Activated naive CD4-positive, alpha-beta T cell treated with anti-CD3 and anti-CD28 coated beads, Interleukin-2, amount 50 U/mL, for 16 hours (primary cell): Measurements from ENCODE around the gene STX1B.

Source experiments
- DNase-seq: peaks from one replicate; pipeline ENCODE4 v3.0.0-alpha.2; 2020

The STX1B gene

GRCh38 chr16:30972872-30973271, 37.6 kb downstream of the STX1B start:
- DNase-seq = no peak

GRCh38 chr16:30971298-30971697, 39.1 kb downstream of the STX1B start:
- no peak for DNase-seq

- no peak for DNase-seq
Observed at GRCh38 chr16:30969246-30969842, 41.1 kb downstream of the STX1B start.

GRCh38 chr16:30967795-30968194, 42.6 kb downstream of the STX1B start:
- DNase-seq = no peak

- no peak for DNase-seq
Observed at GRCh38 chr16:30966033-30966619, 44.3 kb downstream of the STX1B start.

- DNase-seq = no peak
Observed at GRCh38 chr16:30965436-30965835, 45.0 kb downstream of the STX1B start.

- DNase-seq = no peak
Observed at GRCh38 chr16:30964574-30965226, 45.7 kb downstream of the STX1B start.

GRCh38 chr16:30963925-30964511, 46.4 kb downstream of the STX1B start:
- DNase-seq = no peak

GRCh38 chr16:30961384-30961783, 49.1 kb downstream of the STX1B start:
- no peak for DNase-seq

GRCh38 chr16:30958175-30959079, 52.0 kb downstream of the STX1B start:
- DNase-seq = no peak

- DNase-seq = peak; percentile 97
Observed at GRCh38 chr16:30957456-30958174, 52.8 kb downstream of the STX1B start, which contains the start of gene SETD1A. Gene SETD1A, plus strand, starts transcription at chr16:30957754. Its CDS starts 978 bp downstream, at chr16:30958732.

GRCh38 chr16:30956601-30957455, 53.6 kb downstream of the STX1B start:
- DNase-seq = peak; percentile 93

GRCh38 chr16:30954993-30955392, 55.4 kb downstream of the STX1B start:
- no peak for DNase-seq

GRCh38 chr16:30953511-30954124, 56.8 kb downstream of the STX1B start:
- peak; percentile 67 for DNase-seq

- no peak for DNase-seq
Observed at GRCh38 chr16:30953111-30953510, 57.3 kb downstream of the STX1B start.

GRCh38 chr16:30951750-30952149, 58.7 kb downstream of the STX1B start:
- DNase-seq = no peak

GRCh38 chr16:30951193-30951592, 59.2 kb downstream of the STX1B start:
- DNase-seq = no peak

- no peak for DNase-seq
Observed at GRCh38 chr16:30950516-30951065, 59.8 kb downstream of the STX1B start.

- no peak for DNase-seq
Observed at GRCh38 chr16:30949650-30950515, 60.6 kb downstream of the STX1B start.
